GM12891 (cell line): ENCODE results near the gene TSPY3. TPM values are rescaled to one million over a fixed set of nuclear protein-coding genes. Genes with fewer than 3 reads are reported as not detected.
"Not testable (repeated sequence)": the region's sequence is repeated elsewhere in the genome, so short reads cannot be mapped to it uniquely, and the experiment has no call there.

ENCODE experiments used
- DNase-seq: peaks from one replicate; pipeline ENCODE4 v3.0.0; 2011; ENCODE audit warnings: low spot score; ENCODE audit not compliant: insufficient read length
- FAIRE-seq: peaks from 2 replicates; lab custom pipeline; 2011; peaks lifted over from hg19 to GRCh38; lab: Jason Lieb, UNC
- polyA plus RNA-seq: library from polyadenylated mRNA; unstranded; fragments of >200 nt; gene quantifications from one replicate; pipeline ENCODE4 v1.2.1, GENCODE V29; 2012; ENCODE audit warnings: low read depth, missing spikeins, inconsistent platforms; ENCODE audit not compliant: missing spikeins

TSPY3 gene
- not detected for polyA plus RNA-seq

- not testable (repeated sequence) for DNase-seq, FAIRE-seq
These were observed at the start of gene TSPY3 for GRCh38 chrY:9398121-9398520. Gene TSPY3, plus strand, starts transcription at chrY:9398421. Its CDS starts 46 bp downstream, at chrY:9398467.

GRCh38 chrY:9357497-9357896, 40.7 kb upstream of the TSPY3 start, which contains the start of gene TSPY8:
Gene TSPY8, plus strand, starts transcription at chrY:9357797. Its CDS starts 46 bp downstream, at chrY:9357843.
- not testable (repeated sequence) for DNase-seq, FAIRE-seq

GRCh38 chrY:9396527-9396926, 1.7 kb upstream of the TSPY3 start:
- not testable (repeated sequence) for DNase-seq, FAIRE-seq
